Caki2 (cell line): ENCODE results near the gene BGLAP. TPM values are rescaled to one million over a fixed set of nuclear protein-coding genes. Genes with fewer than 3 reads are reported as not detected.

Source experiments
- DNase-seq: peaks from one replicate; pipeline ENCODE4 v3.0.0-alpha.2; 2015; ENCODE audit warnings: low read depth
- in situ Hi-C: cut with HindIII; loops from 2 replicates; pipeline ENCODE4 v1.10.0; 2016; ENCODE audit warnings: low sequenced_read_pairs, low pct_unique_long_range_greater_than_20kb, mixed read lengths
- total RNA-seq: library from RNA; depleted of rRNA; stranded (reverse); fragments of >200 nt; shearing (Covaris generic); gene quantifications from 2 replicates; pipeline ENCODE4 v1.2.3, GENCODE V29; 2014; ENCODE audit warnings: low replicate concordance; rRNA removed

BGLAP gene
- total RNA-seq, 1 experiment from 2014 or later, result not detected

DNA sequence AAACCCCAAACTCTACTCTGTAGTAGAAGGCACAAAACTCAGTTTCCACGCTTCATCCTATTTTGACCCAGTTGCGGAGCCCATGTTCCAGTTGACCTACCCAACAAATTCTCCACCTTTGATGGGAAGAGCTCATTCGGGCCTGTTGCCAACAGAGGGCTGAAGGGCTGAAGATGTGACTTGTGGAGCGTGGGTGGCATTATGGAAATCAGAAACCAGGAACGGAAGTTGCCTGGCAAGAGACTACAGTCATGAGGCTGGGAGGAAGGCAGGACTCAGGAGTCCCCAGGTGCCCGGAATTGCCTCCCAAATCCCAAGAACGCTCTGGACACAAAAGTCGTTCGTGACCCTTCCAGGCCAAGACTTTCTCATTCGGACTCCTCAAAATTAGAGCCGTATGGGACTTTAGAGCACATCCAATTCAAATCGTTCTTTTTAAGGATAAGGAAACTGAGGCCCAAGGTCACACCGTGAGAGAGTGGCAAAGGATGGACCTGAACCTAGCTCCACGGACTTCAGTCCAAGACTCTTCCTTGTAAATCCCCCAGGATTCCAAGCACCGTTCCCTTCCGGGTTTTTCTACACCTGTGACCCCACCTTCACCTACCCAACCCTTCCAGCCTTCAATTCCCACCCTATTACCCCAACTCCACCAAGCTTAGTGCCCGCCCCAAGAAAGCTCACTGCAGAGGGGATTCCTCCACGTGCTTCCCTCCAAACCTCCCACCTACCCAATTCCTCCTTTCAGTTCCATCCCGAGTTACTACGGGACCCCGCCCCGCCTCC, 39.9 kb downstream of the BGLAP start:
- peak; percentile 56 for DNase-seq
- in situ Hi-C loops, result no loop called here

DNA sequence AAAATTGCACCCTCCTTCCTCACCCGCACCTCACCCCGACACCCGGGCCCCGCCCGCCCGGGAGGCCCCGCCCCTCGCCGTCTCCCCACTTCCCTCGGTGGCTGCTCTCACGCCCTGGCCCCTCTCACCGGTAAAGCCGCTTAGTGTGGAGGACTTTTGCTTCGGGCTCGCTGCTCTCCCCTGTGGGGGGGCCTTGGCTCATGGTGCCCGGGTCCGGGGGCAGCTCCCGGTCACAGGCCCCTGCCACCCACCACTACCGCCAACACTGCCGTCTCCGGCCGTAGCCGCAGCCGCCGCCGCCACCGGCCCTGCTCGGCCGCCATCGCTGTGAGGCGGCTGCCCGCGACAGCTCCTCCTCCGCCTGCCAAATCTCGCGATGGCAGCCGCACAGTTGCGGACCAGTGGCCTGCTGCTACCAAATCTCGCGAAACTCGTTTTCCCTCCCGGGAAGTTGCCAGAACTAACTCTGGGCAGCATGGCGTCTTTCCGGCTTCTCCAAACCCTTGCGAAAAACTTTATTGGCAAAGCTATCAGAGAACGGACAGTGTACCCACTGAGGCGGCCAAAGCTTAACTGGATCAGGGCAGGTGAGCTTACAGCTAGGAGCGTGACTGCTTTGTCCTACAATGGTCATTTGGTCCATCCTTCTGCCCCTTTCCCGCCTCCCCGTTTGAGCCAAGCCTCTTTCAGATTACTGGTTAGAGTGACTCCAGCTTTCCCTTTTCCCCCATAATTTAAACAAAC, 40.7 kb downstream of the BGLAP start, which contains the start of gene SMG5:
Gene SMG5, minus strand, starts transcription at position 347 of the 744 bp plus-strand sequence. Its CDS starts 145 bp downstream, at position 202.
- peak; percentile 93 for DNase-seq
- in situ Hi-C loops, result no loop called here

DNA sequence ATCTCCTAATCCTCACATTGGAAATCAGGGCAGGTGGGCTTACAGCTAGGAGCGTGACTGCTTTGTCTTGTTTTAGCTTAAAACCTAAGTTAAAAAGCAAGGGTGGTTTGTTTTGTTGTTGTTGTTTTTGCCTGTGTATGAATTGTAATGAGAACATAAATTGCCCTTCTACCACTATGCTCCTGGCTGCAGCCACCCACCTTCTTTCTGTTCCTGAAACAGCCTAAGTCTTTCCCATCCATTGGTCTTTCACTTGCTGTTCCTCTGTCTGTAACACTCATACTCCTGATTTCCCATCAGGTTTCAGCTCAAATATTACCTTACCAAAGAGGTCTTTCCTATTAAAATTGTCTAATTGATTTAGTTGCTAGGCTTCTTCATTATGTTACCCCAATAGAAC, 41.5 kb downstream of the BGLAP start:
- in situ Hi-C loops, result no loop called here
- no peak for DNase-seq

DNA sequence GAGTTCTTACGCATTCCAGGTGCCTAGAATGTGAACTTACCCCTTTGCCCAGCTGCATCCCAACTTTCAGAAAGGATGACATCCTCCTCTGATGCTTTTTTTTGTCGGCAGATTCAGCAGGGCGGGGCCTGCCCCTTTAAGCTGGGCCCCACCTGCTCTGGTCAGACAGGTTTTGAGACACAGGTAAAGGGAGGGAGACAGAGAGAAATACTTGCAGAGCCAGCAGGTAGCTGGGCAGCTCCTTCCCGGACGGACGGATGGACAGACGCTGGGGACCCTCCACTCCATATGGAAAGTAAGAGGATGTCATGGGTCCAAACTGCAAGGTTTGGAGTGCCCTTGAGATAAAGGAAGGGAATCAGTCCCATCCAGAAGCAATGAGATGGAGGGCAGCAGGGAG, 42.1 kb downstream of the BGLAP start, which contains the start of gene TMEM79:
Gene TMEM79, plus strand, starts transcription at position 214 of the 400 bp plus-strand sequence. CDS start 902 bp downstream, outside the sequence.
- in situ Hi-C loops, result no loop called here
- DNase-seq, result no peak

DNA sequence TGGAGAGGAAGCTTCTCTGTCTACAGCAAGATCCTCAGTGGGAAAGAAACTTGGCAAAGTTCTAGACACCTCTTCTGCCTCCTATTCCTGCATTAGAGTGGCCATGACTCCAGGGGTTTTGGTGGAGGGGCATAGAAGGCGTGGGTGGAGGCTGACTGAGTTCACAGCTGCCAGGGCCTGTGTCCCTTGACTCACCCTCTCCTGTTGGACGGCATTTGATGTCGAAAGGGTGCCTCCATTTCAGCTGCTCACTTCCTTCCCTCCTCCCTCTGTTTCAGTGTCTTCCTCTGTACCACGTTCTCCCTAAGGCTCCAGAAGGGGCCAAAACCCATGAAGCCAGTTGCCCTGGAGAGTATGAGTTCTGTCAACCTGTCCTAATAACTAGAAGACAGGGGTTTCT, 42.8 kb downstream of the BGLAP start:
- no peak for DNase-seq
- in situ Hi-C loops, result no loop called here

DNA sequence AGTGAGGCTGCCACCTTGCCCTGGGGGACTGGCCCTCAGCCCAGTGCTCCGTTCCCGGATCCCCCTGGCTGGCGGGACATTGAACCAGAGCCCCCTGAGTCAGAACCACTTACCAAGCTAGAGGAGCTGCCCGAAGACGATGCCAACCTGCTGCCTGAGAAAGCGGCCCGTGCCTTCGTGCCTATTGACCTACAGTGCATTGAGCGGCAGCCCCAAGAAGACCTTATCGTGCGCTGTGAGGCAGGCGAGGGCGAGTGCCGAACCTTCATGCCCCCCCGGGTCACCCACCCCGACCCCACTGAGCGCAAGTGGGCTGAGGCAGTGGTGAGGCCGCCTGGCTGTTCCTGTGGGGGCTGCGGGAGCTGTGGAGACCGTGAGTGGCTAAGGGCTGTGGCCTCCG, 43.5 kb downstream of the BGLAP start:
- in situ Hi-C loops, result no loop called here
- DNase-seq, result no peak

DNA sequence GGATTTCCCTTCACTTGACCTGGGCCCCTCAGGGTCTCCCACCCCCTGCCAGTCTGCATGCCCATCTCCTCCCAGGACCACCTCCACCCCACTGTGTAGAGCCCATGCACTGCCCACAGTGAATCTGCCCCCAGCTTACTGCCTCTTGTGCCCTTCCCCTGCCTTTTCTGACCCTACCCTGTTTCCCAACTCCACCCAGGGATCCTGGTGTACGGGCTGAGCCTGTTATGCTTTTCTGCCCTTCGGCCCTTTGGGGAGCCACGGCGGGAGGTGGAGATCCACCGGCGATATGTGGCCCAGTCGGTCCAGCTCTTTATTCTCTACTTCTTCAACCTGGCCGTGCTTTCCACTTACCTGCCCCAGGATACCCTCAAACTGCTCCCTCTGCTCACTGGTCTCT, 44.1 kb downstream of the BGLAP start:
- in situ Hi-C loops, result no loop called here
- no peak for DNase-seq

DNA sequence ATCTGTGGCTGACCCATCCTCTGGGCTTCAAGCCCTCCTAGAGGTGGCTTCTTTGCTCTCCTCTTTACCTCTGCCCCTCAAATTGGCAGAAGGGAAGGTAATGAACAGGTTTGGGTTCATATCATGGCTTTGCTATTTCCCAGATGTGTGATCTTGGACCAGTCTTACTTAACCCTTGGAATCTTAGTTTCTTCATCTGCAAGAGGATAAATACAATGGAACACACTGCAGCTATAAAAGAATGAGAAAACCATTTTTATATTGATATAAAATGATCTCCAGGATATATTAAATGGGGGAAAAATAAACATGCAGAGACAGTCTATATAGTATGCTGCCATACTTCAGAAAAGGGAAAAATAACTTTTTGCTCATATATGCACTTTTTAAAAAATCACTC, 47.9 kb downstream of the BGLAP start:
- DNase-seq, result no peak
- in situ Hi-C loops, result no loop called here

DNA sequence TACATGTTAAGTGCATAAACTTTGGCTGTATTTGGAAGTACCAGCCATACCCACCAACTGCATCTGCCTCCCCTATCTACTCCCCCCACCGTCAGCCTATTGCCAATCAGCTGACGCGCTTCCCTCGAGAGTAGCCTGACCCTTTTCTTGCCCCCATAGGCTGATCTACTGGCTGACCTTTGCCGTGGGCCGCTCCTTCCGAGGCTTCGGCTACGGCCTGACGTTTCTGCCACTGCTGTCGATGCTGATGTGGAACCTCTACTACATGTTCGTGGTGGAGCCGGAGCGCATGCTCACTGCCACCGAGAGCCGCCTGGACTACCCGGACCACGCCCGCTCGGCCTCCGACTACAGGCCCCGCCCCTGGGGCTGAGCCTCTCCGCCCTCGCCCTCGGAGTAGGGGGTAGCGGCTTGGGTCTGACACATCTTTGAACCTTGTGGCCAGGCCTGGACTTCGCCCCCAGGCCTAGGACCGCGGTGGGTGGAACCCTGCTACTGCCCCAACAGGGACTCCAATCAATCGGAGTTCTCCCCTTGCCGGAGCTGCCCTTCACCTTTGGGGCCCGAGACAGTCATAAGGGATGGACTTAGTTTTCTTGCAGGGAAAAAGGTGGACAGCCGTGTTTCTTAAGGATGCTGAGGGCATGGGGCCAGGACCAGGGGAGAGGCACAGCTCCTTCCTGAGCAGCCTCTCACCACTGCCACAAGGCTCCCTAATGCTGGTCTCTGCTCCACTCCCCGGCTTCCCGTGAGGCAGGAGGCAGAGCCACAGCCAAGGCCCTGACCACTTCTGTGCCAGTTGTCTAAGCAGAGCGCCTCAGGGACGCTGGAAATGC, 49.5 kb downstream of the BGLAP start:
- in situ Hi-C loops, result no loop called here

More for the DNA sequence above, 49.5 kb downstream of the BGLAP start:
- DNase-seq, result peak; percentile 78

Other genes with a start within 250 kb of the BGLAP start
- 305 and 404 TPM in 2 replicates for gene SSR2, start 221.2 kb upstream of the BGLAP start, total RNA-seq
- 12.4 and 36.6 TPM in 2 replicates for gene UBQLN4, start 188.4 kb upstream of the BGLAP start, total RNA-seq
- gene LAMTOR2, start 187.4 kb upstream of the BGLAP start, total RNA-seq, result 14.3 and 28.3 TPM in 2 replicates
- gene RAB25, start 181.0 kb upstream of the BGLAP start, total RNA-seq, result not detected in 2 replicates
- 0.64 and 2.0 TPM in 2 replicates for gene MEX3A, start 159.7 kb upstream of the BGLAP start, total RNA-seq
- 652 and 715 TPM in 2 replicates for gene LMNA, start 127.5 kb upstream of the BGLAP start, total RNA-seq
- gene SEMA4A, start 88.6 kb upstream of the BGLAP start, total RNA-seq, result 1.9 and 2.0 TPM in 2 replicates
- gene SLC25A44, start 48.1 kb upstream of the BGLAP start, total RNA-seq, result 11.8 and 15.9 TPM in 2 replicates
- gene PMF1, start 29.2 kb upstream of the BGLAP start, total RNA-seq, result 81.6 and 115 TPM in 2 replicates
- not detected in 2 replicates for gene PAQR6, start 5.9 kb downstream of the BGLAP start, total RNA-seq
- gene SMG5, start 40.6 kb downstream of the BGLAP start, total RNA-seq, result 52.9 and 53.1 TPM in 2 replicates
- gene TMEM79, start 42.1 kb downstream of the BGLAP start, total RNA-seq, result 1.4 and 2.5 TPM in 2 replicates
- gene GLMP, start 53.5 kb downstream of the BGLAP start, total RNA-seq, result 79.0 and 119 TPM in 2 replicates
- not detected in 2 replicates for gene VHLL, start 57.1 kb downstream of the BGLAP start, total RNA-seq
- gene CCT3, start 96.1 kb downstream of the BGLAP start, total RNA-seq, result 691 and 710 TPM in 2 replicates
- gene TSACC, start 96.3 kb downstream of the BGLAP start, total RNA-seq, result 14.3 TPM in 1 of 2 replicates, not detected in the other
- not detected in 2 replicates for gene RHBG, start 127.0 kb downstream of the BGLAP start, total RNA-seq